Stimulated activated CD4-positive, alpha-beta T cell treated with anti-CD3 and anti-CD28 coated beads, Interleukin-1b, Interleukin-23, amount 100 ng/mL, for 4 hours (primary cell): Measurements from ENCODE around the gene RDH12.

Experiments used
- DNase-seq, 2 donors: peaks; one replicate each; pipeline ENCODE4 v3.0.0-alpha.2; 2020; ENCODE audit warnings: low read depth in 2 of 2

RDH12 gene

GRCh38 chr14:67748312-67748711, 46.6 kb downstream of the RDH12 start:
- no peak for DNase-seq

GRCh38 chr14:67749341-67750084, 47.8 kb downstream of the RDH12 start:
- no peak for DNase-seq

DNA sequence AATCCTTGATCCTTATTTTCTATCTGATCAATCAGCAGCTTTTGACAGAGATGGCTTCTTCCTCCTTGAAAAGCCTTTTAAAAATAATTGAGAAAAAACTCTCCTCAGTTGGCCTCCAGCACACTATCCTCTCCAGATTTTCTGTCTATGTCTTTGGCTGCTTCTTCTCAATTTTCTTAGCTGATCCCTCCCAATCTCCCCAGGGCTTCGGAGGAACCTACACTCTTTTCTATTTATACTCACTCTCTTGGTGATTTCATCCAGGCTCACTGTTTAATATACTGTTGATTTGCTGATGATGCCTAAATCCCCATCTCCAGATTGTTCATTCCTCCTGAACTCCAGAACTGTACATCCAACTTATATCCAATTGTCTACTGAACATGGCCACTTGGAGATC, 54.8 kb downstream of the RDH12 start:
- DNase-seq = no peak

DNA sequence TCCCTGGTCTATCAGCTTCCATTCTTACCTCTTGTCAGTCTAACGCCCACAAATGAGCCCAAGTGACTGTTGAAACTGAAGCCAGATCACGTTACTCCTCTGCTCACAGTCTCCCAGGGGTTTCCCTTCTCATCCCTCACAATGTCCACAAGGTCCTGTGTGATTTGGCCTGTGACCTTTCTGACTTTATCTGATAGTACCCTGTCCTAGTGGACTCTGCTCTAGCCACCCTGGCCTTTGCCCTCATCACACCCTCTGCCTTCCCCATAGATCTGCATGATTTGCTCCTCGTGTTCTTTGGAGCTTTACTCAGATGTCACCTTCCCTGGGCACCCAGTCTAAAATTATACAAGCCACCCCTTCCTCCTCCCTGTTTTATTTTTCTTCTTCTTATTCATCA, 55.5 kb downstream of the RDH12 start:
- no peak for DNase-seq

DNA sequence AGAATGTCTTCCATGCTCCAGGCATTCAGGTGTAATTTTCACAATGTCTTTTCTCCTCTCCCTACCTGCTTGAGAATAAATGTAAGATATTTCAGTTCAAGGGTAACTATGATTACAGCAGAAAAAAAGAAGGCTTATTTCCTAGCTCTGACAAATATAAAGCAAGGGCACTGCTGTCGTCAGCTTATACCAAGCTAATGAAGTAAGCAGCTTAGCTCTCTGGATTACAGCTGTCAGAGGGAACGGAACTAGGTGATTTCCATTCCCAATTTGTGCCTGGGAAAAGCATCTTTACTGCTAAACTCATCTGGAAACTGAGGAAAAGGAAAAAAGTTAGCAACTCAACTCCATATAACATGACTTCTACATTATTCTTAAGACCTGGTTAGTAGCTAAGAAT, 58.2 kb downstream of the RDH12 start:
- DNase-seq = no peak

DNA sequence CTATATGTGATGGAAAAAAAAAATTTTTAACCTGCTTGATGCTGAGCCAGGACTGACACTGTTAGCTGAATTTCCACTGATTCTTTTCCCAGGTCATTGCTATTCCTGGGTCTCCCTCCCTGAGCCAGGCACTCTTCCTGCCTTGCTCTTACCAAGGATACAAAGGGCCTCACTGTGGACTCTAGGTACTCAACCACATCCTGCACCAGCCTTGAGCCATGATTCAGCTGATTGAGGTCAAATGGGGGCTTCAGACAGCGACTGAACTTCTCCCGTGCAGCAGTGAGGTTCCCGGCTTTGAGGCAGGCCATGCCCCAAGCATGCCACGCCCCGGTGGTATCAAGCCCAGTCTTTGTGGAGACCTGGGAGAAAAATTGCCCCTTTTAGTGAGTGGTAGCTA, 60.4 kb downstream of the RDH12 start:
- no peak for DNase-seq

DNA sequence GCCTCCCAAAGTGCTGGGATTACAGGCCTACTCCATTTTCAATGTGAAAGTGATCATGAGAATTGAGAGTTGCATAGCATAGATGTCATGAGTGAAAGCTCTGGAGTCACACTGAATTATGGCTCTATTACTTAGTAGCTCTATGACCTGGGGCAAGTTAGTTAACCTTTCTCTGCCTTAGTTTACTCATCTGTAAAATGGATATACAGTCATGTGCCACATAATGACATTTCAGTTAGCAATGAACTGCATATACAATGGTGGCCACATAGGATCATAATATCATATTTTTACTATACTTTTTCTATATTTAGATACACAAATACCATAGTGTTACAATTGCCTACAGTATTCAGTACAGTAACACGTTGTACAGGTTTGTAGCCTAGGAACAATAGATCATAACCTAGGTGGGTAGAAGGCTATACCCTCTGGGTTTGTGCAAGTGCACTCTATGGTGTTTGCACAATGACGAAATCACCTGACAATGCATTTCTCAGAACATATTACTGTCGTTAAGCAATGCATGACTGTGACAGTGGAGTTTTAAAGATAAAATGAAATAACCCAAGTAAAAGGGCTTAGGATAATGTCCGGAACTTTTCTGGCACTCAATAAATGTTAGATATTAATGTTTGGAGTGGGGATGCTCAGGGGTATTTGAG, 61.6 kb downstream of the RDH12 start:
- no peak for DNase-seq

DNA sequence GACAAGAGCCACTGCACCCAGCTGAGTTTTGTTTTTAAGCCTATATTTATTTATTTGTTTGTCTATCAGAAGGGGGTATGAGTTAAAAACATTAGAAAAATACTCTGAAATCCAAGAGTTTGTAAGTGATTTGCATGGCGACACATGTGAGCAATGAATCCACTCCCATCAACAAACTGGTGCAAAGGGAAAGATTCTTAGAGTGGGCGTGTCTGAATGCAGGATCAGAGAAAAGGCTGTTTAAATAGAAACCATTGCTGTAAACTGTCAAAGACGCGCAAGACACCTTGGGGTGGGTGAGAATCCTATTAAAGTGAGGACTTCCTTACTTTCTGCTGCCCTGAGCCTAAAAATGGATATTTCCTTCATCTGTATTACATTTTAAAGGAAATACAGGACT, 62.8 kb downstream of the RDH12 start:
- no peak for DNase-seq

DNA sequence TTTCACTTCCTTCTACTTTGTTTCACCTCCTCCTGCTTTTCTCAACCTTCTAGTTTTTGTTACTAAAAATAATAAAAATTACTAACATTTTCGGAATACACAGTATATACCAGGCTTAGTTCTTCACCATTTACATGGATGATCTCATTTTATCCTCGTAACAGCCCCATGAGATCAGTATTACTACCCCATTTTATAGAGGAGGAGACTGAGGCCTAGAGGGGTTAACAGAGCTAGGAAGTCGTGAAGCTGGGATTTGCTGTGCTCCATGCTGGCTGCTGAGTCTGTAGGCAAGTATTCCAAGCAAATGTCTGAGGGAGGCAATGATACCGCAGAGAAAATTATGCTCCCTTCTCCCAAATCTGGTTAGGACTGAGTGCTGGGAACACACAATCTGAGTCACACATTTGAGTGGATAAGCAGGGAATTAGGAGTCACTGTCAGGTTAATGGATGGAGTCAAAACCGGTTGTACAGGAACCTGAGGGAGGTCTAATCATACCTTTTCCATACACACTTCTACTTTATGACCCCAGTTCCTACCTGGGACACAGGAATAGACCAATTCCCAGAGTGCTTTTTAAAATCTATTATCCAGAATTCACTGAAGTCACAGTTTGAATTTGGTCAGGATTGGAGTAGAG, 63.6 kb downstream of the RDH12 start:
- no peak for DNase-seq

GRCh38 chr14:67766035-67766680, 64.5 kb downstream of the RDH12 start:
- no peak for DNase-seq

DNA sequence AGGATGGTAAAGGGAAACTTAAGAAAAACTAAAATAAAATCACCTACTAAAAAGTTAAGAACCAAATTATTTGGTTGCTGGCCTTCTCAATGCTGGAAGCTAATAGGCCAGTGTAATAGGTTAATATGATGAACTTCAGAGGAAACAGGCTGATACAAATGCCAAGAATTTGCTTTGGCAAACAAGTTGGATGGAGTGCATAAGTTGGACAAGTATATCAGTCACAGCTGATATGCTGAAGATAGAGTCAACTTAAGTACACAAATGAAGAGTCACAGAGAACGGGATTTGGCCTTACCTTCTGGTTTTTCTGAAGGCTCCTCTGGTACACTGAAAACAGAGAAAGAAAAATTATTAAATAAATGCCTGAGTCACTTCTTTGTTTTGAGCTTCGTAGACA, 66.5 kb downstream of the RDH12 start:
- DNase-seq = no peak

DNA sequence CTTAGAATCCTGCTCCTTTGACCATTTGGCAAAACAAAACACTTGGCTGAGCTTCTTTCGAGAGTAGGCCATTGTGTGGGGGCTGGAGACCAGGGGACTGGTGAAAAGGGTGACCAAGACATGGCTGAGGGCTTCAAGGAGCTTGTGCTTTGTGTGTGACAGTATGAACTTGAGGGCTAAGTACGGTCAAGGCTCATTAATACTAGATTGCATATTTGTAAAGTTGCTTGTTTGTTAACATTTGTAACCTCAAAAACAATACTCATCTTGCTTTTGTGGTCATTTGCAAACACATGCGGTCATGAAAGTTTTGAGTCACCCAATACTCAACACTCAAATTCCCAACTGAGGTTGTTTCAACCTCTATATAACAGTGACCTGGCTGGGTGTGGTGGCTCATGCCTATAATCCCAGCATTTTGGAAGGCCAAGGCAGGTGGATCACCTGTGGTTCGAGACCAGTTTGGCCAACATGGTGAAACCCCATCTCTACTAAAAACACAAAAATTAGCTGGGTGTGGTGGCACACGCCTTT, 72.2 kb downstream of the RDH12 start:
- no peak for DNase-seq

GRCh38 chr14:67776653-67777322, 75.1 kb downstream of the RDH12 start:
- DNase-seq = no peak

- DNase-seq = no peak
Observed at GRCh38 chr14:67778792-67779191, 77.1 kb downstream of the RDH12 start.

DNA sequence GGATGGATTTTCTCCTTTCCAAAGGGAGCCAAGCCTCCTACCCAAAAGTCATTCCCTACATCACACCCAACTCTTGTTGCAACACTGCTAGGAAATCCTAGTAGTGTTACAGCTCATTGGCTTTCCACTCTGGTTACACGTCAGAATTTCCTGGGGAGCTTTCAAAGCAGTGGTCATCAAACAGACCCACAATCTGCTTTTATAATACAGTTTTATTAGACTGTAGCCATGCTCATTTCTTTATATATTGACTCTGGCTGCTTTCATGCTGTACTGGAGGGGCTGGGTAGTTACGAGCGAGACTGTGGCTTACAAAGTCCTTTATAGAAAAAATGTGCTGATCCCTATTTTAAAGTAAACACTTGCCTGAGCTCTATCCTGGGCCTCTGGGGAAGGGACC, 80.4 kb downstream of the RDH12 start:
- DNase-seq = no peak
